Transverse colon (tissue), 4 donors: ENCODE measurements around the gene NKX1-1. TPM values are rescaled to one million over a fixed set of nuclear protein-coding genes. Genes with fewer than 3 reads are reported as not detected.

Experiments used
- DNase-seq: peaks from one replicate; pipeline ENCODE4 v3.0.0-alpha.2; 2019
- H3K27ac ChIP-seq, 4 donors: fragments of 200-600 bp; sonication (generic); 2 replicates each; pipeline ENCODE4 v1.5.1; 2016 to 2018; ENCODE audit warnings: inconsistent platforms in 4 of 4
- H3K27me3 ChIP-seq: fragments of 200-600 bp; sonication (generic); 2 replicates; pipeline ENCODE4 v1.5.1; 2017; ENCODE audit warnings: inconsistent platforms
- H3K36me3 ChIP-seq, 4 donors: fragments of 200-600 bp; sonication (generic); 2 replicates each; pipeline ENCODE4 v1.5.1; 2017 to 2019; ENCODE audit warnings: inconsistent platforms in 4 of 4
- H3K4me1 ChIP-seq, 4 donors: fragments of 200-600 bp; sonication (generic); 2 replicates each; pipeline ENCODE4 v1.5.1; 2017 to 2020; ENCODE audit warnings: inconsistent platforms in 4 of 4
- H3K4me3 ChIP-seq, 4 donors: fragments of 200-600 bp; sonication (generic); 1 replicate in 1 of 4; 2 replicates in 3 of 4; pipeline versions ENCODE4 v1.5.1 to v1.6.1; 2017 to 2019; ENCODE audit warnings: inconsistent platforms in 4 of 4
- H3K9me3 ChIP-seq, 2 donors: fragments of 200-600 bp; sonication (generic); 2 replicates each; pipeline ENCODE4 v1.5.1; 2017 to 2019; ENCODE audit warnings: inconsistent platforms in 2 of 2
- EP300 ChIP-seq: sonication (generic); formaldehyde crosslinking; IDR thresholded peaks from one replicate; pipeline ENCODE4 v1.6.1; 2017; ENCODE audit warnings: antibody characterized with exemption, low read depth
- POLR2A ChIP-seq: fragments of 450-650 bp; IDR thresholded peaks from one replicate; pipeline ENCODE4 v1.6.1; 2016; ENCODE audit warnings: antibody characterized with exemption, mild to moderate bottlenecking, moderate library complexity
- POLR2AphosphoS5 ChIP-seq, 3 donors: sonication (generic); formaldehyde crosslinking; IDR thresholded peaks; one replicate each; pipeline ENCODE4 v1.6.1; 2016; ENCODE audit warnings: antibody characterized with exemption in 3 of 3
- WGBS, 2 donors: methylation state at CpG; one replicate each; pipeline ENCODE4 v1.1.5; 2018; ENCODE audit warnings: low coverage in 1 of 2; 5-methylcytosine and 5-hydroxymethylcytosine counted together
- in situ Hi-C, 4 donors: fragments of 200-750 bp; cut with MboI; loops; one replicate each; pipeline versions ENCODE4 v1.15.0 to v1.15.1; 2017; ENCODE audit warnings: low sequenced_read_pairs in 3 of 4, low pct_ligation_motif_present in 1 of 4, low pct_unique_long_range_greater_than_20kb in 1 of 4
- intact Hi-C: fragments of 100-400 bp; cut with DNase I; formaldehyde crosslinking; loops from one replicate; pipeline ENCODE4 v1.15.1; 2023; ENCODE audit warnings: low total_unique reads
- total RNA-seq, 4 donors: library from RNA; depleted of rRNA; stranded (reverse); fragments of >200 nt; gene quantifications; one replicate each; pipeline ENCODE4 v1.1.0, GENCODE V29; 2016
- TF ChIP-seq, protein P1 (sequence below), 5 experiments: fragments of 200-600 bp in 3 of 5; fragments of 450-650 bp in 2 of 5; sonication (generic) in 3 of 5; IDR thresholded peaks; 1 replicate in 2 of 5; 2 replicates in 3 of 5; pipeline ENCODE4 v1.5.1; 2016 to 2017; ENCODE audit warnings: antibody characterized with exemption in 5 of 5, inconsistent platforms in 3 of 5, mild to moderate bottlenecking in 2 of 5, moderate library complexity in 1 of 5

NKX1-1 gene
- total RNA-seq, 4 donors from 2014 or later, result not detected

DNA sequence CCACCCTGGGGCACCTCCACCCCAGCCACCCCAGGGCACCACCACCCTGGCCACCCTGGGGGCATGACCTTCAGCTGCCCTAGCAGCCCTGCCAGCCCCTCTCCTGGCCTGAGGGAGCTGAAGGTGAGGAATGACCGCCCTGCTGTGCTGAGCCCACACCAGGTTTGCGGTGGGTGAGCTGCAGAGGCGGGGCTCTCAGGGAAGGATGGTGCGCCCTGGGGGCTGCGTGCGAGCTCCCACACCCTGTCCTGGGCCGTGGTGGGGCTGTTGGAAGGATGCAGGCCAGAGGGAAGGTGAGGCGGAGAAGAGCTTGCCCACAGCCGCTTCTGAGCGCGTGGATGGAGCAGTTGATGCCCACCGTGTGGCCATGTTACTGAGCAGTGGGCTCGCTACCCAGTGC, 41.5 kb downstream of the NKX1-1 start:
- H3K36me3 ChIP-seq, result no peaks in the 10 kb centered on the region
- no peak for DNase-seq
- 92% methylated on average over 13 of the region's 13 CpGs; no CpG with 5 or more reads in 1 of the 2 donors for WGBS, 2 donors
- in situ Hi-C loops (loop anchor here in 3 of 4 donors (25.0 kb wide), 2 partner anchors 248 to 273 kb away; no protein-coding TSS in a partner anchor), intact Hi-C loops (no loop called here)
- TF ChIP-seq POLR2A (no peak), EP300 (no peak)
- no peaks in the 10 kb centered on the region for H3K27me3 ChIP-seq
- H3K9me3 ChIP-seq, result no peaks in the 10 kb centered on the region
- H3K27ac ChIP-seq, result peak overlapping the region in 2 of 4 donors; percentile 29 to 37
- H3K4me3 ChIP-seq, result no peak overlapping the region
- no peaks in the 10 kb centered on the region for H3K4me1 ChIP-seq

DNA sequence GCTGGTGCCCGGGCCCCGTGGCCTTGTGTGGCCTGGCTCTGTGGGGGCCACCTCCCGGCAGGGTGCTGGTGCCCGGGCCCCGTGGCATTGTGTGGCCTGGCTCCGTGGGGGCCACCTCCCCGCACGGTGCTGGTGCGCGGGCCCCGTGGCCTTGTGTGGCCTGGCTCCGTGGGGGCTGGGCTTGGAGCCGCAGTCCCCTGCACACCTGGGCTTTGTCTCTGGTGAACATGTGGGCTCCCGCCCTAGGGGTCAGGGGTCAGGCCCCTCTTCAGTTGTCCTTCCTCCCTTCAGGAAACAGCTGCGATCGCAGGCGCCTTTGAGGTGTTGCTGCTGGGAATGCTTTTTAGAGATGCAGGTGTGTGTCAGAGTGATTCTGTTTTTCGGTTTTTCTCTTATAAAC, 42.0 kb downstream of the NKX1-1 start:
- Histone ChIP-seq H3K4me3 (no peak overlapping the region), H3K27me3 (no peaks in the 10 kb centered on the region), H3K4me1 (no peaks in the 10 kb centered on the region), H3K36me3 (no peaks in the 10 kb centered on the region), H3K9me3 (no peaks in the 10 kb centered on the region), H3K27ac (peak overlapping the region in 1 of 4 donors; percentile 29)
- intact Hi-C loops (no loop called here), in situ Hi-C loops (loop anchor here in 3 of 4 donors (25.0 kb wide), 2 partner anchors 248 to 273 kb away; no protein-coding TSS in a partner anchor)
- TF ChIP-seq POLR2A, result no peak
- no peak for TF ChIP-seq EP300
- TF ChIP-seq, protein P1, sequence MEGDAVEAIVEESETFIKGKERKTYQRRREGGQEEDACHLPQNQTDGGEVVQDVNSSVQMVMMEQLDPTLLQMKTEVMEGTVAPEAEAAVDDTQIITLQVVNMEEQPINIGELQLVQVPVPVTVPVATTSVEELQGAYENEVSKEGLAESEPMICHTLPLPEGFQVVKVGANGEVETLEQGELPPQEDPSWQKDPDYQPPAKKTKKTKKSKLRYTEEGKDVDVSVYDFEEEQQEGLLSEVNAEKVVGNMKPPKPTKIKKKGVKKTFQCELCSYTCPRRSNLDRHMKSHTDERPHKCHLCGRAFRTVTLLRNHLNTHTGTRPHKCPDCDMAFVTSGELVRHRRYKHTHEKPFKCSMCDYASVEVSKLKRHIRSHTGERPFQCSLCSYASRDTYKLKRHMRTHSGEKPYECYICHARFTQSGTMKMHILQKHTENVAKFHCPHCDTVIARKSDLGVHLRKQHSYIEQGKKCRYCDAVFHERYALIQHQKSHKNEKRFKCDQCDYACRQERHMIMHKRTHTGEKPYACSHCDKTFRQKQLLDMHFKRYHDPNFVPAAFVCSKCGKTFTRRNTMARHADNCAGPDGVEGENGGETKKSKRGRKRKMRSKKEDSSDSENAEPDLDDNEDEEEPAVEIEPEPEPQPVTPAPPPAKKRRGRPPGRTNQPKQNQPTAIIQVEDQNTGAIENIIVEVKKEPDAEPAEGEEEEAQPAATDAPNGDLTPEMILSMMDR (IDR thresholded peaks at IDR 0.05), result no peak
- no peak for TF ChIP-seq POLR2AphosphoS5 (IDR thresholded peaks at IDR 0.05)
- WGBS, 2 donors, result 83 to 94% methylated on average over 1 to 8 of the region's 18 CpGs
- DNase-seq, result no peak

DNA sequence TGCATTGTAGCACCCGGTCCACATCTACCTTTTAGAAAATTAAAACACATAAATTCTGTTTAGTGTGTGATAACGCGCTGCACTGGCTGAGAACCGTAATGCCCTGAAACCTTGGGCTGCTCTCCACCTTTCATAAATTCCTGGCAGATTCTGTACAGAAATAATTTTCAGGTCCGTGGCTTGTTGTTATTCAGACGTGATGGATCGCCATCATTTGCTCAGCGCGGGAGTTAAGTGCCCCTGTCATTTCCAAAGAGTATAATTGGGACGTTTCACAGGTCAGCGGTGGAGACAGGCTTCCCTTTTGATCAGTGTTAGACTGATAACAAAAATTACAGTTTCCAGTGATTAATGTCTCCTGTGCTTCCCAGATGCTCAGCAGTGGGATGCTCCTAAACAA, 42.7 kb downstream of the NKX1-1 start:
- intact Hi-C loops (no loop called here), in situ Hi-C loops (loop anchor here in 3 of 4 donors (25.0 kb wide), 2 partner anchors 249 to 274 kb away; no protein-coding TSS in a partner anchor)
- DNase-seq, result no peak
- H3K27me3 ChIP-seq, result no peaks in the 10 kb centered on the region
- TF ChIP-seq EP300 (no peak), POLR2A (no peak), POLR2AphosphoS5 (IDR thresholded peaks at IDR 0.05) (no peak)
- TF ChIP-seq, protein P1 (IDR thresholded peaks at IDR 0.05), result no peak
- H3K36me3 ChIP-seq, result no peaks in the 10 kb centered on the region
- H3K9me3 ChIP-seq, result no peaks in the 10 kb centered on the region
- 90 to 91% methylated on average over 11 of the region's 11 CpGs for WGBS, 2 donors
- no peak overlapping the region for H3K27ac ChIP-seq
- H3K4me3 ChIP-seq, result no peak overlapping the region
- H3K4me1 ChIP-seq, result no peaks in the 10 kb centered on the region

DNA sequence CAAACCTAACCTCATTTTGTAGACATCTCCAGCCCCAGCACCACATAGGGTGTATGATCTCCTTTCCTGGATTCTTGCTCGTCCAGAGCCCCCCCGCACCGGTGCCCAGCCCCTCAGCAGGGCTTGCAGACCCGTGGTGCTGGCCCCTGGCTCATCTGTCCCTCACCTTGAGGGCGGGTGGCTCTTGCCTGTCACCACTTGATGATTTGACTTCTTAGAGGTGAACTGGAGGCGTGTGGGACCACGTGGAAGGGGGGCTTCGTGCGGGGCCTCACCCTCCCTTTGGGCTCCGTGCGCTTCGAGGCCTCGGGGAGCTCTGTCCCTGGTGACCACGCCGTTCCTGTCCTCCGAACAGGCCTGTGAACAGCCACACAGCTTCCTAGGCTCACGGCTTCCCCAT, 43.7 kb downstream of the NKX1-1 start:
- no peaks in the 10 kb centered on the region for H3K4me1 ChIP-seq
- DNase-seq, result no peak
- intact Hi-C loops (no loop called here), in situ Hi-C loops (loop anchor here in 3 of 4 donors (25.0 kb wide), 2 partner anchors 250 to 275 kb away; no protein-coding TSS in a partner anchor)
- no peak overlapping the region for H3K27ac ChIP-seq
- no peaks in the 10 kb centered on the region for H3K36me3 ChIP-seq
- H3K27me3 ChIP-seq, result no peaks in the 10 kb centered on the region
- H3K9me3 ChIP-seq, result no peaks in the 10 kb centered on the region
- WGBS, 2 donors, result 91% methylated on average over 17 of the region's 17 CpGs; no CpG with 5 or more reads in 1 of the 2 donors
- TF ChIP-seq EP300 (no peak), POLR2A (no peak), POLR2AphosphoS5 (IDR thresholded peaks at IDR 0.05) (no peak)
- TF ChIP-seq, protein P1 (IDR thresholded peaks at IDR 0.05), result no peak
- no peak overlapping the region for H3K4me3 ChIP-seq

DNA sequence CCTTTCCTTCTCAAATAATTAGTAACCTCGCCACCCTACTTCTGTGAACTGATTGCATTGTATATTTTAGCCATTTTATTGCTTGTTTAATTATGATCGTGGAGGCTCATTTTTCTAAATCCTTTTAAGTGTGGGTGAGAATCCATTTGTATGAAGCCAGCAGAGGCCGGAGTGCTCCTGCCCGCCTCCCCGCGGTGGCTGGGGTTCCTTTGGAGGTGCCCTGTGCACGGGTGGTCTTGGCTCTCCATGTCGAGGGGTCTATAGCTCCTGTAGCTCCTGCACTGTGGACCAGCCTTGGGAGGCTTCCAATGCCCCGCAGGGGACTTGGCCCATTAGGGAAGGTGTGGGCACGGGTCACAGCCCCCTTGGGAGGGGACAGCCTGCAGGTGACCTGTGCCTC, 44.2 kb downstream of the NKX1-1 start:
- in situ Hi-C loops, result loop anchor here in 3 of 4 donors (25.0 kb wide), 2 partner anchors 250 to 275 kb away; no protein-coding TSS in a partner anchor
- H3K4me1 ChIP-seq, result no peaks in the 10 kb centered on the region
- no peak overlapping the region for H3K4me3 ChIP-seq
- no peaks in the 10 kb centered on the region for H3K9me3 ChIP-seq
- intact Hi-C loops, result no loop called here
- H3K27me3 ChIP-seq, result no peaks in the 10 kb centered on the region
- H3K36me3 ChIP-seq, result no peaks in the 10 kb centered on the region
- no peak overlapping the region for H3K27ac ChIP-seq
- DNase-seq, result no peak
- TF ChIP-seq EP300, result no peak
- no peak for TF ChIP-seq POLR2A
- no peak for TF ChIP-seq POLR2AphosphoS5 (IDR thresholded peaks at IDR 0.05)
- TF ChIP-seq, protein P1 (IDR thresholded peaks at IDR 0.05), result no peak
- 83% methylated on average over 8 of the region's 10 CpGs; no CpG with 5 or more reads in 1 of the 2 donors for WGBS, 2 donors
